ENCODE results near the gene LHFPL3.
A peak's percentile ranks its signal among the peaks of the same experiment; 100 is the strongest.
"Not testable (repeated sequence)": the region's sequence is repeated elsewhere in the genome, so short reads cannot be mapped to it uniquely, and the experiment has no call there.

LHFPL3 gene

GRCh38 chr7:104894726-104895521, 566.5 kb downstream of the LHFPL3 start:
- no peak for DNase-seq (ENCODE audit: low read depth in 2 of 2)

- DNase-seq (ENCODE audit: low read depth in 2 of 2), result no peak
Observed at GRCh38 chr7:104895522-104896236, 567.3 kb downstream of the LHFPL3 start.

- no peak for DNase-seq (ENCODE audit: low read depth in 2 of 2)
Observed at GRCh38 chr7:104898434-104898833, 570.0 kb downstream of the LHFPL3 start.

- no peak for DNase-seq (ENCODE audit: low read depth in 2 of 2)
Observed at GRCh38 chr7:104900525-104901239, 572.3 kb downstream of the LHFPL3 start.

GRCh38 chr7:104901240-104901619, 572.8 kb downstream of the LHFPL3 start:
- no peak for DNase-seq (ENCODE audit: low read depth in 2 of 2)

- no peak for DNase-seq (ENCODE audit: low read depth in 2 of 2)
Observed at GRCh38 chr7:104902183-104902582, 573.8 kb downstream of the LHFPL3 start.

GRCh38 chr7:104903044-104903443, 574.6 kb downstream of the LHFPL3 start:
- no peak for DNase-seq (ENCODE audit: low read depth in 2 of 2)

GRCh38 chr7:104903846-104904245, 575.4 kb downstream of the LHFPL3 start:
- DNase-seq (ENCODE audit: low read depth in 2 of 2), result no peak

- no peak for DNase-seq (ENCODE audit: low read depth in 2 of 2)
Observed at GRCh38 chr7:104906032-104906431, 577.6 kb downstream of the LHFPL3 start.

- no peak for DNase-seq (ENCODE audit: low read depth in 2 of 2)
Observed at GRCh38 chr7:104906556-104906955, 578.2 kb downstream of the LHFPL3 start.

GRCh38 chr7:104908636-104909035, 580.2 kb downstream of the LHFPL3 start:
- DNase-seq (ENCODE audit: low read depth in 2 of 2), result no peak

- no peak for DNase-seq (ENCODE audit: low read depth in 2 of 2)
Observed at GRCh38 chr7:104909096-104909495, 580.7 kb downstream of the LHFPL3 start.

GRCh38 chr7:104914421-104914820, 586.0 kb downstream of the LHFPL3 start:
- DNase-seq (ENCODE audit: low read depth in 2 of 2), result no peak

GRCh38 chr7:104921596-104921995, 593.2 kb downstream of the LHFPL3 start:
- DNase-seq (ENCODE audit: low read depth in 2 of 2), result no peak

GRCh38 chr7:104922182-104923009, 594.0 kb downstream of the LHFPL3 start:
- DNase-seq (ENCODE audit: low read depth in 2 of 2), result no peak

- peak; percentile 27 to 53 for DNase-seq (ENCODE audit: low read depth in 2 of 2)
Observed at GRCh38 chr7:104923010-104923421, 594.6 kb downstream of the LHFPL3 start.

- DNase-seq (ENCODE audit: low read depth in 2 of 2), result not testable (repeated sequence)
Observed at GRCh38 chr7:104926189-104926588, 597.8 kb downstream of the LHFPL3 start.

- no peak for DNase-seq (ENCODE audit: low read depth in 2 of 2)
Observed at GRCh38 chr7:104926601-104927041, 598.2 kb downstream of the LHFPL3 start.

GRCh38 chr7:104927055-104927454, 598.7 kb downstream of the LHFPL3 start:
- DNase-seq (ENCODE audit: low read depth in 2 of 2), result no peak

GRCh38 chr7:104928721-104929400, 600.5 kb downstream of the LHFPL3 start:
- no peak for DNase-seq (ENCODE audit: low read depth in 2 of 2)

GRCh38 chr7:104929921-104930320, 601.5 kb downstream of the LHFPL3 start:
- DNase-seq (ENCODE audit: low read depth in 2 of 2), result no peak

Data from stimulated activated CD8-positive, alpha-beta memory T cell treated with anti-CD3 and anti-CD28 coated beads, Interleukin-15, amount 100 ng/mL, for 4 hours (primary cell).